ENCODE data around the gene VPS52.

VPS52 gene

GRCh38 chr6:33216117-33216649, 55.5 kb downstream of the VPS52 start:
- TF ChIP-seq CREB1 (IDR thresholded peaks at IDR 0.05; ENCODE audit: low read depth) (no peak), EP300 (IDR thresholded peaks at IDR 0.05; ENCODE audit: borderline replicate concordance) (no peak), ZBTB7A (IDR thresholded peaks at IDR 0.05; ENCODE audit: low read depth) (no peak), RAD21 (IDR thresholded peaks at IDR 0.05; ENCODE audit: low read depth) (no peak), REST (IDR thresholded peaks at IDR 0.05; ENCODE audit: low read depth) (no peak), TAF1 (IDR thresholded peaks at IDR 0.05; ENCODE audit: low read depth) (no peak), YY1 (IDR thresholded peaks at IDR 0.05; ENCODE audit: low read depth) (no peak), FOXM1 (IDR thresholded peaks at IDR 0.05; ENCODE audit: borderline replicate concordance, low read depth) (no peak), EGR1 (IDR thresholded peaks at IDR 0.05) (no peak), TEAD4 (IDR thresholded peaks at IDR 0.05) (no peak), TCF12 (IDR thresholded peaks at IDR 0.05; ENCODE audit: low read depth) (no peak), CEBPB (IDR thresholded peaks at IDR 0.05) (no peak)
- TF ChIP-seq, protein P1, sequence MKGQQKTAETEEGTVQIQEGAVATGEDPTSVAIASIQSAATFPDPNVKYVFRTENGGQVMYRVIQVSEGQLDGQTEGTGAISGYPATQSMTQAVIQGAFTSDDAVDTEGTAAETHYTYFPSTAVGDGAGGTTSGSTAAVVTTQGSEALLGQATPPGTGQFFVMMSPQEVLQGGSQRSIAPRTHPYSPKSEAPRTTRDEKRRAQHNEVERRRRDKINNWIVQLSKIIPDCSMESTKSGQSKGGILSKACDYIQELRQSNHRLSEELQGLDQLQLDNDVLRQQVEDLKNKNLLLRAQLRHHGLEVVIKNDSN (IDR thresholded peaks at IDR 0.05), result no peak
- TF ChIP-seq, protein P2, sequence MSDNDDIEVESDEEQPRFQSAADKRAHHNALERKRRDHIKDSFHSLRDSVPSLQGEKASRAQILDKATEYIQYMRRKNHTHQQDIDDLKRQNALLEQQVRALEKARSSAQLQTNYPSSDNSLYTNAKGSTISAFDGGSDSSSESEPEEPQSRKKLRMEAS (IDR thresholded peaks at IDR 0.05), result no peak

DNA sequence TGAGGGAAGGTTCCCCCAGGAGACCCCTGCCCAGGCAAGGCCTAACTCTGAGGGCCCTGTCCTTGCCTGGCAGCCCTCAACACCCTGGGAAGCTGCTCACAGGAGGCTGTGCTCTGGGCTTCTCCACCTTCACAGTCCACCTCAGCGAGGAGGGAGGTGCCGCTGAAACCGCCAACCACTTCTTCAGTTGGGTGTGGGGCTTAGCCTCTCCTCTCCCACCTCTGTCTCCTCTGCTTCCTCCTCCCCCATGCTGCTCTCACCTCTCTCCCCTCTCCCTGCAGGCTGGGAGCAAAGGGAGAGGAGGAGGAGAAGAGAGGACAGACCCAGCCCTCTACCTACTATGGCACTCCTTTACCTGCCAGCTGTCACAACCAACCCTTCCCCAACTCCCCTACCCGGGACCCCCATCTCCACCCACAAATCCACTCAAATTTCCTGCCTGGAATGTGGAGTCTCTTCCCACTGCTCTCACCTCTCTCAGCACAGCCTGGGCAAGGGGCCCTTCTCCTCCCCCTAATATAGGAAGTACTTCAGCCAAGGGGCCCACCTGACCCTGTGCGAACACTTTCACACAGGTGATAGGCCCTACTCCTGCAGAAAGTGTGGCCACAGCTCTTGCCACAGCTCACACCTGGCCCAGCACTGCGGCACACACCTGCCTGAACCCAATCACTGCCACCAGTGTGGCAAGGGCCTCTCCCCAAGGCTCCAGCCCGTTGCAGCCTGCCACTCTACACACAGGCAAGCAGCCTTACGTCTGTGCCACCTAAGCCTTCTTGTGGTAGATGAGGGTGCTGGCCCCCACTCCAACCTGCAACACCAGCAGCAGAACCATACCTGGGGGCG, 56.2 kb downstream of the VPS52 start:
- no peak for TF ChIP-seq REST (IDR thresholded peaks at IDR 0.05; ENCODE audit: low read depth)
- TF ChIP-seq YY1 (IDR thresholded peaks at IDR 0.05; ENCODE audit: low read depth), result no peak
- TF ChIP-seq FOXM1 (IDR thresholded peaks at IDR 0.05; ENCODE audit: borderline replicate concordance, low read depth), result no peak
- TF ChIP-seq, protein P2 (IDR thresholded peaks at IDR 0.05), result no peak
- TF ChIP-seq ZBTB7A (IDR thresholded peaks at IDR 0.05; ENCODE audit: low read depth), result no peak

DNA sequence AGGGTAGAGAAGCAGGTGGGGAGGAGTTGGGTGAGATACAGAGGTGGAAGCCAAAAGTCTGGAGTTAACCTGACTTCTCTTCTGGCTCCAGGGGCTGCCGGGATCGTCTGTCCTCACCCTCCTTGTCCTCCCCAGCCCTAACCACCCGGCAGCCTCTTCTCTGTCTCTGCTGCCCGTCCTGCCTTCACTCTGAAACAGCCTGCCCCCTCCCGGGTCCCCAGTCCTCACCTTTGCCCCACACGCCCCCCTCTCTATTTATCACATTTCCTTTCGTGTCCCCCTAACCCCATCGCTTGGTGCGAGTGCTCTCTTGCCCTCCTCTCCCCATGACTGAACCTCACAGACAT, 57.7 kb downstream of the VPS52 start:
- TF ChIP-seq EP300 (IDR thresholded peaks at IDR 0.05; ENCODE audit: borderline replicate concordance) (no peak), NFIC (IDR thresholded peaks at IDR 0.05) (no peak), FOXM1 (IDR thresholded peaks at IDR 0.05; ENCODE audit: borderline replicate concordance, low read depth) (no peak), CREB1 (IDR thresholded peaks at IDR 0.05; ENCODE audit: low read depth) (no peak), TAF1 (IDR thresholded peaks at IDR 0.05; ENCODE audit: low read depth) (no peak), EGR1 (IDR thresholded peaks at IDR 0.05) (no peak), TCF12 (IDR thresholded peaks at IDR 0.05; ENCODE audit: low read depth) (no peak), CEBPB (IDR thresholded peaks at IDR 0.05) (no peak), RAD21 (IDR thresholded peaks at IDR 0.05; ENCODE audit: low read depth) (no peak), REST (IDR thresholded peaks at IDR 0.05; ENCODE audit: low read depth) (no peak), YY1 (IDR thresholded peaks at IDR 0.05; ENCODE audit: low read depth) (no peak), ZBTB7A (IDR thresholded peaks at IDR 0.05; ENCODE audit: low read depth) (no peak), TEAD4 (IDR thresholded peaks at IDR 0.05) (no peak)
- TF ChIP-seq, protein P1 (IDR thresholded peaks at IDR 0.05), result no peak
- TF ChIP-seq, protein P2 (IDR thresholded peaks at IDR 0.05), result no peak

All from Ishikawa (cell line).